ENCODE data around the gene DCLRE1C.
"Not testable (repeated sequence)": the region's sequence is repeated elsewhere in the genome, so short reads cannot be mapped to it uniquely, and the experiment has no call there.

The DCLRE1C gene

GRCh38 chr10:14949291-14949690 is 4.6 kb downstream of the DCLRE1C start:
- H3K9me3 ChIP-seq, result no peaks in the 10 kb centered on the region
- no peaks in the 10 kb centered on the region for H3K27me3 ChIP-seq
- no peak for DNase-seq
- H3K4me3 ChIP-seq, result no peak overlapping the region
- no peak overlapping the region for H3K27ac ChIP-seq
- H3K4me1 ChIP-seq, result peaks cover 0 to 20% (median 11%) of the 10 kb centered on the region in 4 donors
- intact Hi-C loops (cut with DNase I; ENCODE audit: low total_unique reads), result loop anchor here (5.0 kb wide), 1 partner anchor 62 kb away; no protein-coding TSS in a partner anchor
- TF ChIP-seq, protein P1, sequence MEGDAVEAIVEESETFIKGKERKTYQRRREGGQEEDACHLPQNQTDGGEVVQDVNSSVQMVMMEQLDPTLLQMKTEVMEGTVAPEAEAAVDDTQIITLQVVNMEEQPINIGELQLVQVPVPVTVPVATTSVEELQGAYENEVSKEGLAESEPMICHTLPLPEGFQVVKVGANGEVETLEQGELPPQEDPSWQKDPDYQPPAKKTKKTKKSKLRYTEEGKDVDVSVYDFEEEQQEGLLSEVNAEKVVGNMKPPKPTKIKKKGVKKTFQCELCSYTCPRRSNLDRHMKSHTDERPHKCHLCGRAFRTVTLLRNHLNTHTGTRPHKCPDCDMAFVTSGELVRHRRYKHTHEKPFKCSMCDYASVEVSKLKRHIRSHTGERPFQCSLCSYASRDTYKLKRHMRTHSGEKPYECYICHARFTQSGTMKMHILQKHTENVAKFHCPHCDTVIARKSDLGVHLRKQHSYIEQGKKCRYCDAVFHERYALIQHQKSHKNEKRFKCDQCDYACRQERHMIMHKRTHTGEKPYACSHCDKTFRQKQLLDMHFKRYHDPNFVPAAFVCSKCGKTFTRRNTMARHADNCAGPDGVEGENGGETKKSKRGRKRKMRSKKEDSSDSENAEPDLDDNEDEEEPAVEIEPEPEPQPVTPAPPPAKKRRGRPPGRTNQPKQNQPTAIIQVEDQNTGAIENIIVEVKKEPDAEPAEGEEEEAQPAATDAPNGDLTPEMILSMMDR (IDR thresholded peaks at IDR 0.05), result no peak
- peaks cover 27 to 36% (median 27%) of the 10 kb centered on the region in 3 donors for H3K36me3 ChIP-seq

- TF ChIP-seq, protein P1 (IDR thresholded peaks at IDR 0.05), result no peak
- intact Hi-C loops (cut with DNase I; ENCODE audit: low total_unique reads), result loop anchor here (5.0 kb wide), 1 partner anchor 60 kb away; no protein-coding TSS in a partner anchor
Observed at GRCh38 chr10:14947268-14947667, 6.6 kb downstream of the DCLRE1C start.

GRCh38 chr10:14945108-14945507 is 8.8 kb downstream of the DCLRE1C start:
- no peak for DNase-seq
- TF ChIP-seq, protein P1 (IDR thresholded peaks at IDR 0.05), result no peak
- H3K9me3 ChIP-seq, result no peaks in the 10 kb centered on the region
- H3K36me3 ChIP-seq, result peaks cover 49 to 56% (median 55%) of the 10 kb centered on the region in 3 donors
- H3K4me1 ChIP-seq, result no peaks in the 10 kb centered on the region
- H3K27ac ChIP-seq, result no peak overlapping the region
- no peak overlapping the region for H3K4me3 ChIP-seq
- intact Hi-C loops (cut with DNase I; ENCODE audit: low total_unique reads), result loop anchor here (5.0 kb wide), 1 partner anchor 58 kb away; no protein-coding TSS in a partner anchor
- H3K27me3 ChIP-seq, result no peaks in the 10 kb centered on the region

More at GRCh38 chr10:14947268-14947667, 6.6 kb downstream of the DCLRE1C start:
- Histone ChIP-seq H3K36me3 (peaks cover 38 to 49% (median 41%) of the 10 kb centered on the region in 3 donors), H3K9me3 (no peaks in the 10 kb centered on the region), H3K27me3 (no peaks in the 10 kb centered on the region), H3K4me1 (peaks cover 0 to 10% (median 2%) of the 10 kb centered on the region in 4 donors), H3K27ac (no peak overlapping the region), H3K4me3 (no peak overlapping the region)
- DNase-seq, result no peak

- H3K4me3 ChIP-seq; H3K27ac ChIP-seq; H3K27me3 ChIP-seq; intact Hi-C loops (cut with DNase I; ENCODE audit: low total_unique reads); H3K9me3 ChIP-seq; H3K4me1 ChIP-seq; DNase-seq: not testable (repeated sequence)
- peaks cover 48 to 54% (median 53%) of the 10 kb centered on the region in 3 donors for H3K36me3 ChIP-seq
Observed at GRCh38 chr10:14942950-14943338, 11.0 kb downstream of the DCLRE1C start.

- H3K27me3 ChIP-seq; H3K4me3 ChIP-seq; intact Hi-C loops (cut with DNase I; ENCODE audit: low total_unique reads); DNase-seq; H3K4me1 ChIP-seq; H3K9me3 ChIP-seq; H3K27ac ChIP-seq: not testable (repeated sequence)
- H3K36me3 ChIP-seq, result peaks cover 42 to 54% (median 47%) of the 10 kb centered on the region in 3 donors
Observed at GRCh38 chr10:14942147-14942949, 11.5 kb downstream of the DCLRE1C start.

DNA sequence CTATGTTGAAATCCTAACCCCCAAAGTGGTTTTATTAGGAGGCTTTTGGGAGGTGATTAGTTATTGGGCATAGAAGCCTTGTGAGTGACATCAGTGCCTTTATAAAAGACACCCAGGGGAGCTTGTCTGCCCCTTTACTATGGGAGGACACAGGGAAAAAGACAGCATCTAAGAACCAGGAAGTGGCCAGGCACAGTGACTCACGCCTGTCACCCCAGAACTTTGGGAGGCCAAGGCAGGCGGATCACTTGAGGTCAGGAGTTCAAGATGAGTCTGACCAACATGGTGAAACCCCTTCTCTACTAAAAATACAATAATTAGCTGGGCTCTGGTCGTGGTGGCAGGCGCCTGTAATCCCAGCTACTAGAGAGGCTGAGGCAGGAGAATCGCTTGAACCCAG is 14.9 kb downstream of the DCLRE1C start:
- H3K27ac ChIP-seq; H3K27me3 ChIP-seq; H3K4me3 ChIP-seq; intact Hi-C loops (cut with DNase I; ENCODE audit: low total_unique reads); H3K9me3 ChIP-seq; H3K4me1 ChIP-seq; DNase-seq: not testable (repeated sequence)
- H3K36me3 ChIP-seq, result peaks cover 36 to 68% (median 52%) of the 10 kb centered on the region in 3 donors

DNA sequence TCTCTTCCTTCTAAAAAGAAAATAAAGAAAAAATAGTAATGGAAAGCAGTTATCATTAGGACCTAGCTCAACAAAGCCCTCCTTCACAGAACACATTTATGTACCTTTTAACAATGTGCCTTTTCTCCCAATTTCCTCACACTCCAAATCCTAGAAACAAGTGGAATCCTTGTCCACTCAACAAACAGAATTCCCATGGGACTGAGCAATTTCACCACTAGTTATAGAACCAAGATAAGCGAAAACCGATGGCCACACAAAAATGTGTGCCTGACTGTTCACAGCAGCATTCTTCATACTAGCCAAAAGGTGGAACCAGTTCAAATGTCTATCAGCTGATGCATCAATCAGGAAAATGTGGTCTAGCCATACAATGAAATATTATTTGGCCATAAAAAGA is 17.3 kb downstream of the DCLRE1C start:
- intact Hi-C loops (cut with DNase I; ENCODE audit: low total_unique reads), result no loop called here
- H3K36me3 ChIP-seq, result peaks cover 45 to 78% (median 60%) of the 10 kb centered on the region in 3 donors
- no peaks in the 10 kb centered on the region for H3K27me3 ChIP-seq
- no peak for DNase-seq
- no peak overlapping the region for H3K27ac ChIP-seq
- no peaks in the 10 kb centered on the region for H3K4me1 ChIP-seq
- TF ChIP-seq, protein P1 (IDR thresholded peaks at IDR 0.05), result no peak
- no peaks in the 10 kb centered on the region for H3K9me3 ChIP-seq
- H3K4me3 ChIP-seq, result no peak overlapping the region

All from tibial artery (tissue), 4 donors.